ENCODE data around the gene MYH15. TPM values are rescaled to one million over a fixed set of nuclear protein-coding genes. Genes with fewer than 3 reads are reported as not detected.

MYH15 gene
- total RNA-seq, 1 donor from 2014 or later: 1.0 TPM

- no peak overlapping the region for H3K27ac Mint-ChIP-seq (ENCODE audit: unreplicated experiment)
- H3K9me3 Mint-ChIP-seq (ENCODE audit: unreplicated experiment): no peaks in the 10 kb centered on the region
- no peak overlapping the region for H3K4me3 Mint-ChIP-seq (ENCODE audit: unreplicated experiment)
- no peak for TF ChIP-seq CTCF (IDR thresholded peaks at IDR 0.05; ENCODE audit: partially characterized antibody, unreplicated experiment)
- no peaks in the 10 kb centered on the region for H3K27me3 Mint-ChIP-seq (ENCODE audit: unreplicated experiment)
- DNase-seq: no peak
- H3K36me3 Mint-ChIP-seq (ENCODE audit: unreplicated experiment): no peaks in the 10 kb centered on the region
- no peaks in the 10 kb centered on the region for H3K4me1 Mint-ChIP-seq (ENCODE audit: low read depth, unreplicated experiment)
Measured at GRCh38 chr3:108525256-108525655, 14.9 kb upstream of the MYH15 start.

DNA sequence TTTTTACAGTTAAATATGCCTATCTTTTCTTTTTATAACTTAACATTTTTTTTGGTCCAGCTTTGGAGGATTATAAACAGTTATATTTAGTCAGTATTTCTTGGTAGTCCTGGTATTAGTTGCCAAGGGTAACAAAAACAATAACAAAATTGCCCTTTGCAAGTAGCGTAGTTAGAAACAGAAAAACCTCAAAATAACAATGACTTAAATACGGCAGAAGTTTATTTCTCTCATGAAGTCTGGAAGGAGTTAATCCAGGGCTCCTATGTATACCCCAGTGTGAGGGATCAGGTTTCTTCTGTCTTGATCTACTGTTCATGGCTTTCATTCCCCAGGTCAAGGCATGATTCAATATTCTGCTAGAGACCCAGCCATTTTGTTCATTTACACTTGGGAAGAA, 14.1 kb upstream of the MYH15 start:
- Mint-ChIP-seq H3K9me3 (ENCODE audit: unreplicated experiment) (no peaks in the 10 kb centered on the region), H3K27me3 (ENCODE audit: unreplicated experiment) (no peaks in the 10 kb centered on the region), H3K36me3 (ENCODE audit: unreplicated experiment) (no peaks in the 10 kb centered on the region), H3K4me1 (ENCODE audit: low read depth, unreplicated experiment) (no peaks in the 10 kb centered on the region), H3K27ac (ENCODE audit: unreplicated experiment) (no peak overlapping the region), H3K4me3 (ENCODE audit: unreplicated experiment) (no peak overlapping the region)
- no peak for DNase-seq
- no peak for TF ChIP-seq CTCF (IDR thresholded peaks at IDR 0.05; ENCODE audit: partially characterized antibody, unreplicated experiment)

GRCh38 chr3:108518895-108519294, 8.5 kb upstream of the MYH15 start:
- Mint-ChIP-seq H3K4me1 (ENCODE audit: low read depth, unreplicated experiment) (peaks cover 3% of the 10 kb centered on the region), H3K36me3 (ENCODE audit: unreplicated experiment) (no peaks in the 10 kb centered on the region), H3K27me3 (ENCODE audit: unreplicated experiment) (no peaks in the 10 kb centered on the region), H3K4me3 (ENCODE audit: unreplicated experiment) (no peak overlapping the region), H3K27ac (ENCODE audit: unreplicated experiment) (no peak overlapping the region), H3K9me3 (ENCODE audit: unreplicated experiment) (no peaks in the 10 kb centered on the region)
- no peak for DNase-seq
- TF ChIP-seq CTCF (IDR thresholded peaks at IDR 0.05; ENCODE audit: partially characterized antibody, unreplicated experiment): no peak

DNA sequence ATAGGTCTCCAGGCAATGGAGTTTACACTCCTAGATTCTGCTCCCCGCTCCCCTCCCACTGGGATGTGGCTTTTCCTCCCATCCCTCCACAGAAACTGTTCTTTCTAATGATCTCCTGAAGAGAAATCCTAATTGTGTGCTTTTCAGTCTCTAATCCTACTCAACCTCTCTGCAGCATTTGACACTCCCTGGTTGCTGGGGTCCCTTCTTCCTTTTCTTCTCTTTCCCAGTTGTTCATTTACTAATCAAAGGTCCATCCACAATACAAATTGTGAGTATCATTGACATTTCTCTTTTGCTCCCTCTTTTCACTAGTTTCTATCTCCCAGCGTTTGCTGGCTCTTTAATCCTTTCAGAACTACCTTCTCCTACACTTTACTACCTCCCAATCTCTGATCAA, 6.5 kb upstream of the MYH15 start:
- DNase-seq: no peak
- no peaks in the 10 kb centered on the region for H3K9me3 Mint-ChIP-seq (ENCODE audit: unreplicated experiment)
- H3K4me3 Mint-ChIP-seq (ENCODE audit: unreplicated experiment): no peak overlapping the region
- no peaks in the 10 kb centered on the region for H3K27me3 Mint-ChIP-seq (ENCODE audit: unreplicated experiment)
- H3K27ac Mint-ChIP-seq (ENCODE audit: unreplicated experiment): no peak overlapping the region
- peaks cover 3% of the 10 kb centered on the region for H3K4me1 Mint-ChIP-seq (ENCODE audit: low read depth, unreplicated experiment)
- TF ChIP-seq CTCF (IDR thresholded peaks at IDR 0.05; ENCODE audit: partially characterized antibody, unreplicated experiment): no peak
- no peaks in the 10 kb centered on the region for H3K36me3 Mint-ChIP-seq (ENCODE audit: unreplicated experiment)

DNA sequence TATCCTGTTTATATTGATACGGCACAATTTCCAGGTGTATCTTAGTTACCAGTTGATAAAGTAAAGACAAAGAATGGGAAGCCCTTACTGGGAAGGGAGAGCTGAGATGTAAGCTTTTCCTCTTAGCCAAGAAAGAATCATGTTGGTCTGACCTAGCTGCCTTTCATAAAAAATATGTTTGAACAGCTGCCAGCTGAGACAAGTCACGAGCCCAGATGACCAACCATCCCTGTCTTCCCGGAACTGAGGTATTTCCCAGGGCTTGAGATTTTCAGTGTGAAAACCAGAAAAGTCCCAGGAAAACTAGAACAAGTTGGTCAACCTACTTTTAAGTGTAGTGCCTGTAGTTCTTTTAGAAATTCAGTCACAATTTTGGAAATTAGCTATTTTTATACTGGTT, 3.6 kb upstream of the MYH15 start:
- H3K27me3 Mint-ChIP-seq (ENCODE audit: unreplicated experiment): no peaks in the 10 kb centered on the region
- DNase-seq: no peak
- no peak overlapping the region for H3K4me3 Mint-ChIP-seq (ENCODE audit: unreplicated experiment)
- TF ChIP-seq CTCF (IDR thresholded peaks at IDR 0.05; ENCODE audit: partially characterized antibody, unreplicated experiment): no peak
- H3K4me1 Mint-ChIP-seq (ENCODE audit: low read depth, unreplicated experiment): peaks cover 3% of the 10 kb centered on the region
- H3K36me3 Mint-ChIP-seq (ENCODE audit: unreplicated experiment): no peaks in the 10 kb centered on the region
- no peaks in the 10 kb centered on the region for H3K9me3 Mint-ChIP-seq (ENCODE audit: unreplicated experiment)
- H3K27ac Mint-ChIP-seq (ENCODE audit: unreplicated experiment): no peak overlapping the region
